PC-3 (cell line): ENCODE data around the gene PRXL2B. TPM values are rescaled to one million over a fixed set of nuclear protein-coding genes. Genes with fewer than 3 reads are reported as not detected.

Experiments used
- ATAC-seq: fragments of 200-7000 bp; cut with Tn5 transposase; 2 replicates; pipeline ENCODE4 v1.9.1; 2020; ENCODE audit warnings: mild to moderate bottlenecking, moderate library complexity
- BruUV-seq: library from RNA; stranded (reverse); fragments of 400-500 nt; replicated peaks from 2 replicates; lab custom pipeline; 2021; lab: Mats Ljungman, UMichigan
- CTCF ChIA-PET: fragments of 300-600 bp; sonication (Branson Sonifier 250); formaldehyde crosslinking; loops from one replicate; lab custom pipeline; 2022; ENCODE audit warnings: antibody characterized with exemption; lab: Charles Lee
- POLR2A ChIA-PET: fragments of 300-600 bp; sonication (Branson Sonifier 250); formaldehyde crosslinking; loops from one replicate; lab custom pipeline; 2022; ENCODE audit warnings: antibody characterized with exemption; ENCODE audit not compliant: unreplicated experiment; lab: Charles Lee
- DNase-seq: peaks from one replicate; pipeline ENCODE4 v3.0.0-alpha.2; 2015
- H2AFZ ChIP-seq: fragments of 300-600 bp; sonication (generic); 2 replicates; pipeline ENCODE4 v1.6.0; 2016; ENCODE audit warnings: antibody characterized with exemption, low read length
- H3F3A ChIP-seq: fragments of 300-600 bp; sonication (generic); one replicate; pipeline ENCODE4 v1.6.0; 2017; ENCODE audit warnings: antibody characterized with exemption, low read length, control low read depth, mild to moderate bottlenecking; ENCODE audit not compliant: unreplicated experiment
- H3K27ac ChIP-seq: fragments of 300-600 bp; sonication (generic); 2 replicates; pipeline ENCODE4 v1.5.1; 2016; ENCODE audit warnings: mild to moderate bottlenecking, low read length
- H3K27me3 ChIP-seq: fragments of 300-600 bp; sonication (generic); 2 replicates; pipeline ENCODE4 v1.6.1; 2016; ENCODE audit warnings: low read length, mixed read lengths
- H3K36me3 ChIP-seq: fragments of 300-600 bp; sonication (generic); 2 replicates; pipeline ENCODE4 v1.6.1; 2016; ENCODE audit warnings: low read depth, mixed run types, low read length, mixed read lengths
- H3K4me1 ChIP-seq: fragments of 300-600 bp; sonication (generic); 2 replicates; pipeline ENCODE4 v1.5.1; 2016; ENCODE audit warnings: low read length; ENCODE audit not compliant: insufficient read depth
- H3K4me2 ChIP-seq: fragments of 300-600 bp; sonication (generic); 2 replicates; pipeline ENCODE4 v1.6.0; 2016; ENCODE audit warnings: low read length
- H3K4me3 ChIP-seq: fragments of 300-600 bp; sonication (generic); 2 replicates; pipeline ENCODE4 v1.5.1; 2016; ENCODE audit warnings: mild to moderate bottlenecking, low read length, mixed read lengths
- H3K79me2 ChIP-seq: fragments of 300-600 bp; sonication (generic); 2 replicates; pipeline ENCODE4 v1.6.1; 2017; ENCODE audit warnings: low read length, mixed read lengths
- H3K9ac ChIP-seq: fragments of 300-600 bp; sonication (generic); 2 replicates; pipeline ENCODE4 v1.6.0; 2016; ENCODE audit warnings: mild to moderate bottlenecking, low read length
- H3K9me2 ChIP-seq: fragments of 300-600 bp; sonication (generic); replicated peaks from 2 replicates; pipeline ENCODE4 v1.6.1; 2016; ENCODE audit warnings: mixed run types, low read length, mixed read lengths
- H3K9me3 ChIP-seq: fragments of 300-600 bp; sonication (generic); 2 replicates; pipeline ENCODE4 v1.6.1; 2016; ENCODE audit warnings: low read length, mixed read lengths
- H4K20me1 ChIP-seq: fragments of 300-600 bp; sonication (generic); 2 replicates; pipeline ENCODE4 v1.6.1; 2016; ENCODE audit warnings: low read length, mixed read lengths
- CTCF ChIP-seq: fragments of 300-600 bp; sonication (generic); conservative IDR thresholded peaks from 2 replicates; pipeline ENCODE4 v1.5.1; 2017; ENCODE audit warnings: antibody characterized with exemption, low read depth, mild to moderate bottlenecking, low read length
- EZH2 ChIP-seq: fragments of 300-600 bp; sonication (generic); IDR thresholded peaks from one replicate; pipeline ENCODE4 v1.6.1; 2017; ENCODE audit warnings: antibody characterized with exemption, mild to moderate bottlenecking, low read length; ENCODE audit not compliant: unreplicated experiment
- EZH2phosphoT487 ChIP-seq: fragments of 300-600 bp; sonication (generic); IDR thresholded peaks from 2 replicates; pipeline ENCODE4 v1.6.1; 2018; ENCODE audit warnings: mild to moderate bottlenecking, antibody characterized with exemption, low read length, borderline replicate concordance
- intact Hi-C: fragments of 100-400 bp; cut with micrococcal nuclease; formaldehyde crosslinking; loops from 2 replicates; pipeline ENCODE4 v1.9.0; 2023
- total RNA-seq: library from RNA; depleted of rRNA; stranded (reverse); fragments of >200 nt; gene quantifications from 2 replicates; pipeline ENCODE4 v1.2.3, GENCODE V29; 2014

Gene PRXL2B
- total RNA-seq, 1 experiment from 2014 or later: 75.0 TPM

- ATAC-seq: no peak
- ChIA-PET CTCF (no interaction called here), POLR2A (no interaction called here)
- Histone ChIP-seq H3F3A (no peaks in the 10 kb centered on the region), H3K36me3 (no peaks in the 10 kb centered on the region), H3K79me2 (no peaks in the 10 kb centered on the region), H3K9me3 (no peaks in the 10 kb centered on the region), H3K9ac (no peak overlapping the region), H3K4me2 (no peak overlapping the region), H3K9me2 (no peaks in the 10 kb centered on the region), H3K27ac (no peak overlapping the region), H4K20me1 (no peaks in the 10 kb centered on the region), H3K4me3 (no peak overlapping the region), H3K27me3 (no peaks in the 10 kb centered on the region), H2AFZ (no peak overlapping the region), H3K4me1 (peaks cover 25% of the 10 kb centered on the region)
- TF ChIP-seq EZH2phosphoT487 (no peak), EZH2 (no peak), CTCF (no peak)
- intact Hi-C loops: no loop called here
- no TSS peak for BruUV-seq
- no peak for DNase-seq
Measured at GRCh38 chr1:2538376-2538775, 48.2 kb upstream of the PRXL2B start.

GRCh38 chr1:2538872-2539271 lies 47.7 kb upstream of the PRXL2B start:
- BruUV-seq: no TSS peak
- intact Hi-C loops: no loop called here
- ChIA-PET POLR2A (no interaction called here), CTCF (no interaction called here)
- H3K4me2 ChIP-seq: no peak overlapping the region
- no peak overlapping the region for H3K4me3 ChIP-seq
- no peaks in the 10 kb centered on the region for H3K27me3 ChIP-seq
- H3K27ac ChIP-seq: no peak overlapping the region
- H3F3A ChIP-seq: no peaks in the 10 kb centered on the region
- TF ChIP-seq EZH2: no peak
- no peak for TF ChIP-seq EZH2phosphoT487
- no peak for TF ChIP-seq CTCF
- no peak overlapping the region for H2AFZ ChIP-seq
- H3K79me2 ChIP-seq: no peaks in the 10 kb centered on the region
- DNase-seq (no peak), ATAC-seq (no peak)
- H3K36me3 ChIP-seq: no peaks in the 10 kb centered on the region
- no peaks in the 10 kb centered on the region for H3K9me2 ChIP-seq
- H3K9ac ChIP-seq: no peak overlapping the region
- no peaks in the 10 kb centered on the region for H3K9me3 ChIP-seq
- H3K4me1 ChIP-seq: peaks cover 20% of the 10 kb centered on the region
- H4K20me1 ChIP-seq: no peaks in the 10 kb centered on the region

GRCh38 chr1:2539312-2539907 lies 47.2 kb upstream of the PRXL2B start:
- Histone ChIP-seq H3K4me2 (no peak overlapping the region), H4K20me1 (no peaks in the 10 kb centered on the region), H3K36me3 (no peaks in the 10 kb centered on the region), H3K9me3 (no peaks in the 10 kb centered on the region), H2AFZ (no peak overlapping the region), H3K4me3 (no peak overlapping the region), H3K9ac (no peak overlapping the region), H3F3A (no peaks in the 10 kb centered on the region), H3K79me2 (no peaks in the 10 kb centered on the region), H3K27me3 (no peaks in the 10 kb centered on the region), H3K4me1 (peaks cover 14% of the 10 kb centered on the region), H3K9me2 (no peaks in the 10 kb centered on the region), H3K27ac (no peak overlapping the region)
- POLR2A ChIA-PET: no interaction called here
- CTCF ChIA-PET: no interaction called here
- intact Hi-C loops: no loop called here
- DNase-seq: peak; percentile 47
- BruUV-seq: no TSS peak
- TF ChIP-seq CTCF (peak; percentile 54; the same call in 1 of the 2 replicates), EZH2phosphoT487 (no peak)
- ATAC-seq: no peak
